GM19438 (cell line): ENCODE measurements around the gene OR5B21.

Experiments used
- ATAC-seq: cut with Tn5 transposase; IDR thresholded peaks from one replicate; pipeline ENCODE4 v1.9.1; 2021; ENCODE audit warnings: low read depth; ENCODE audit not compliant: unreplicated experiment

Gene OR5B21

DNA sequence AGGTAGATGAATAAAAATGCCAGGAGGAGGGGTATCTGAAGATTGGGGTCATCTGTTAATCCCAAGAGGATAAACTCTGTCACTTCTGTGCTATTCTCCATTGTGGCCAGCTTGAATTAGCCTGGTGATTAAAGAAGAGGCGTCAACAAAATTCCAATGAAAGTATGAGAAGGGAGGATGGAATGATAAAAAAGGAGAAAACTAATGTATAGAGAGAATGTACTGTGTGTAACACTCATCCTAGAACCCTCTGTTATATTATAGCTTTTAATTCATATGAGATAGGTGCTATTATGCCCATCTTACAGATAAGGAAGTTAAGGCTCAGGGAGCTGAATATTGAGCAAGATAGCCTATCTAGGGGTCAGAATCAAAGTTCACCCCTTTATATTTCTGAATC, at the start of gene OR5B21:
Gene OR5B21 (minus strand): TSS at position 101 of the 400 bp plus-strand sequence. CDS start 0 bp downstream, at position 101.
- no peak for ATAC-seq

DNA sequence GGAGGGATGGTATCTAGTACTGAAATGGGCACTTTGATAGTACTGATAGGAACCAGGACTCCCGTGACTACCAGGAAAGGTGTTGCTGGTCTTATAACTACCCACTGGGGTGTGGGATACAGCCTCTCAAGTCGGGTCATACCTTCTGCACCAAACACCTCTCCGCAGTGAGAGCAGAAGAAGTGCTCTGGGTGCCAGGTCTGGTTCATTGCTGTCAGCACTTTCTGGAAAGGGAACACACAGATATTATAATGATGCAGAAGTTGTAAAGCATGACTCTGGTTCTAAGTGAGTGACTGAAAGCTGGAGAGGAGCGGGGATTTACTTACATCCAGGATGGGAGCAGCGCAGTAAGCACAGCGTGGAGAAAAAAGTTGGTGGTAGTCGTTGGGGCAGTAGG, 41.7 kb upstream of the OR5B21 start:
- no peak for ATAC-seq

DNA sequence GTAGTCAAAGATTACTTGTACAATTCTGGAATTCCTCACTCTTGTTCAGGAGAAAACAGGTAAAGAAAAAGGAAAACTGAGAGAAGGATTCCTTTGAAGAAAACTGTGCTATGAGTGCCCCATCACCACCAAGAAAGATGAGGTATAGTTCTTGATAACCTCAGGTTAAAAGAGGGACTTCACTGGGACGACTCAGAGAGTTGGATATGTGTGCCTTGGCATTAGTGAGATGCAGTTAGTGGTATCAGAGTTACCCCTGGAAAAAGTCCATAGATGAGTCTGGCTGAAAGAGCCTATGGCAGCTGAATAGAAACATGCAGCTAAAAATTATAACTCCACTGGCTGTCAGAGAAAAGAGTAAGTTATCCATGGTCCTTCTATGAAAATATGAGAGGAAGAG, 38.9 kb upstream of the OR5B21 start:
- ATAC-seq: no peak

DNA sequence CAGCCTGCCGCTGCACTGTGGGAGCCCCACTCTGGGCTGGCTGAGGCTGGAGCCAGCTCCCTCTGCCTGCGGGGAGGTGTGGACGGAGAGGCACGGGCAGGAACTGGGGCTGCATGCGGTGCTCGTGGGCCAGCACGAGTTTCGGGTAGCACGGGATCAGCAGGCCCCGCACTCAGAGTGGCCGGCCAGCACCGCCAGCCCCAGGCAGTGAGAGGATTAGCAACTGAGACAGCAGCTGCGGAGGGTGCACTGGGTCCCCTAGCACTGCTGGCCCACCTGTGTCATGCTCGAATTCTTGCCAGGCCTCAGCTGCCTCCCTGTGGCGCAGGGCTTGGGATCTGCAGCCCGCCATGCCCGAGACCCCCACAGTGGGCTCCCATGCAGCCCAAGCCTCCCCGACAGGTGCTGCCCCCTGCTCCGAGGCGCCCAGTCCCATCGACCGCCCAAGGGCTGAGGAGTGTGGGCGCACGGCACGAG, 24.0 kb upstream of the OR5B21 start:
- no peak for ATAC-seq

DNA sequence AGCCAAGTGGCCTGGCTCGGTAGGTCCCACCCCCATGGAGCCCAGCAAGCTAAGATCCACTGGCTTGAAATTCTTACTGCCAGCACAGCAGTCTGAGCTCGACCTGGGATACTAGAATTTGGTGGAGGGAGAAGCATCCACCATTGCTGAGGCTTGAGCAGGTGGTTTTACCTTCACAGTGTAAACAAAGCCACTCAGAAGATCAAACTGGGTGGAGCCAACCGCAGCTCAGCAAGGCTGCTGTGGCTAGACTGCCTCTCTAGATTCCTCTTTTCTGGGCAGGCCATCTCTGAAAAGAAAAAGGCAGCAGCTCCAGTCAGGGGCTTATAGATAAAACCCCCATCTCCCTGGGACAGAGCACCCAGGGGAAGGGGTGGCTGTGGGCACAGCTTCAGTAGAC, 22.3 kb upstream of the OR5B21 start:
- no peak for ATAC-seq

DNA sequence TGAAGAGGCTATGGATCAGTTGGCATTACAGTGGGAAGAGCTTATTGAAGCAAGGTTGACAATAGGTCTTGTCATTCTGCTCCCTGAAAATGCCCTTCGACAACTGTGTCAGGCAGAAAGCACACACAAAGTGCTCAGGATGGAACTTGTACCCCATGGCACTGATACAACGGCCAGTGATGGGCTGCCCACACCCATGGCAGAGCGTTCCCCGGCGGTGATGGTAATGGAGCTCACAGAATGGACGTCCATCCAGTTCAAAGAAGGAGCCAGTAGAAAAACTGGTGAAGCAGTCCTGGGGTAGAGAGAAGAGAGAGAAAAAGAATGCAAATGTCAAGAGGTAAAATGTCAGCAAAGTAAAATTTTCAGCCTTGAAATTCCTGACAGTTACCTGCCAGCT, 19.5 kb upstream of the OR5B21 start:
- no peak for ATAC-seq

DNA sequence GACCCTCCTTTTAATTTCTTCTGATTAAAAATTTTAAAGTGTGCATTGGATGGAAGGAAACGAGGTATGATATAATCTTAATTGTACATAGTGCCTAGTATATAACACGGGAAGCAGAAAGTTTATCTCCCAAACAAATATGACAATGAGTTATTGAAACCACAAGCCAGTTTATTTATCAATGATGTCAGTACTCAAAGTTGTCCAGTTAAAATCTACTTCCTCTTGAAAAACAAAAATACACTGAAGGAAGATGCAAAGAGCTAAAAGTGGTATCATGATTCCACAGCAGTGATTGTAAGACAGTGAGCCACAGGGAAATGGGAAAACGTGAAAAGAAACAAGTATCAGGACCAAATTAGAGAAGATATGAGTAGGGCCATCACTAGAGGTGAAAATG, 18.8 kb upstream of the OR5B21 start:
- no peak for ATAC-seq

DNA sequence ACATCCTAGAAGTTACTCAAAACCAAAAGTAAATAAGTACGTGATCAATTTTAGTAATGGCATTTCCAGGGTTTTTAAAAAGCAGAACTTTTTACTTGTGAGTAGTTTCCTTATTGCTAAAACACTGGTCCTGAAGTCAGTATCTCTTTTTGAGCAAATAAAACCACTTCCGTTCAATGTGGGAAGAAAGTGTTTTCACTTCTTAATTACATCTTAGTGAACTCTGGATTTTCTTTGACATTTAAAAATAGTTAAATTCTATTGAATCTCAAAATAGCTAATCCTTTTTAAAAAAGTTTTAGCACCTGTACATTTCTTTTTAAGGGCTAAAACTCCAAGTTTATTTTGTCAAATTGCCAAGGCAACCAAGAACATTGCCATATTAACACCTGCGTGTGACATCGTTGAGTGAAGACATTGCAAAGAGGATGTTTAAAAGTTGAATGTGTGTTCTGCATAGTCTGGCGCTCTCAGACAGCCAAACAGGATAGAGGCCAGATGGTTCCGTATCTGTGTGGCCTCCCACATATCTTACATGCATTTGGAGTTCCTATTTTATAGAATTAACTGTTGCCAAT, 17.2 kb upstream of the OR5B21 start:
- ATAC-seq: peak; percentile 88

DNA sequence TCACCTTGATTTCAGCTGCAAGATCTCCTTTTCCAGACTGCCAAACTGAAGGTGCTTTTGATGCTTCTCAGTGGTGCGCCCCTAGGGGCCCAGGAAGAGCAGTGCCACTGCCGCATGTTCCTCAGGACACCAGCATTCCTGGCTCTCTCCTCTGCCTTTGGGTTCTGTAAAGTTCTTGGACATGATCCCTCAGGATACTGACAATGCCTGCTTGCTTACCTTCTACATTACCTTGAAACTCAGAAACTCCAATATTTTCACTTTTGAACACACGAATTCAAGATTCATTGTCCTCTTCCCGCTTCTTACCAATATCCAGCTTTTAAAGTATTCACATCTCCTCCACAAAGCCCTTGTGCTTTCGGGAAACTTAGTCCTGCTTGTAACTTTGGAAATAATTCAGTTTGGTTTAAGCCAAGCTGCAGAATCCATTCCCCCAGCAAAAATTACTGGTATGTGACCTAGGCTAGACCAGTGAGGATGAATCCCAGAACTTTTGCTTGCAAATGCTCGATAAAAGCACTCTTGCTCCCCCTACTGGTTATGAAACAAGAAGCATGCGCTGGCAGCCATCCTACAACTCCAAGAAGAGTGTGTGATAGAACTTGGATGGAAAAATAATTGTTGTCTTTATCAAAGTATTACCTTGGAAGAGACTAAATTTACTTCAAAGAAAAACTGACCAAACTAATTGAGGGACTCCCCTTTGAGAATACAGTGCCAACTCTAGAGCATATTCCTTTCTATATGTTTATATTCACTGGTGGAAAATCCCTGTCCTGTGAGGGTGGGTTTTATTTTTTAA, 16.5 kb upstream of the OR5B21 start:
- ATAC-seq: peak; percentile 64

DNA sequence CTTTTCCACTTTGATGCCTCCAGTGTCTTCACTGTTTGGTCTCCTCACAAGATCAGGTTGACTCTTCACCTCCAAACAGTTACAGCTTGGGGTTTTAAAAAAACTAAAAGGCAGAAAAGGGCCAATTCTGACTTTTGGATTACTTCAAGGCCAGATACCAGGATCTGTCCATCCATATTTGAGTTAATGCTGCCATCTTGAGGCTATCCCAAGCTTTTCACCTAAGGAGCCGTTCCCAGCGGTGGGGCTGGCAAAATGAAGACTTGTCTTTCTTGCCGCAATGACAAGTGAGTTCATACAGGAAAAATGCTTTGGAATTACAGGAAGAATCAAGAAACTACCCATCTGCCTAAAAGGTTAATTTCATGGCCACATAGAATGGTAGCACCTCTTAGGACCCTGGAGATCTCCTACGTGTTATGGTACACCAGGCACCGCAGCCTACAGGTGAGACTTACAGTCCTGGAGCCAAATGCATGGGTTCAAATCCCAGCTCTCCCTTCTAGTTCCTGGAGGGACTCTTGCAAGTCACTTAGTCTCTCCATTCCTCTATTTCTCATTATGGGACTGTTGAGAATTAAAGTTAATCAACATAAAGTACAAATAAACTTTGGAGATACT, 6.0 kb upstream of the OR5B21 start:
- peak; percentile 68 for ATAC-seq

DNA sequence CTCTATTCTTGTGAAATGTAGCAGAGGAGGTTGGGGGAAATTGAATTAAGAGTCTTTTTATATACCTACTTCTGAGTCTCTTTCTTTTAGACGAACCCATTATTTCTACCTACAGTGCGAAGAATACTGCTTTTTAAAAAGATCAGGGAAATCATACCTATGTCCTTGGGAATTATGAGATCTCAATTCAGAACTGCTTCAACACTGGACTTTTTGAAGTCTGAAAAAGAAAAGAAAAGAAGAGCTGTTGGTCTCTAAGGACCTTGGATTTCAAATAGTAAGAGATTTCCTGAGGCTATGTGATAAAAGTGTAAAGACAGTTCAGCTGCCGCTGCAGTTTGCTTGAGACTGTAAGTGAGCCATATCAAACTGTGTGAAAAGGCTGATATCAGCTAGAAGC, 3.7 kb upstream of the OR5B21 start:
- ATAC-seq: no peak

DNA sequence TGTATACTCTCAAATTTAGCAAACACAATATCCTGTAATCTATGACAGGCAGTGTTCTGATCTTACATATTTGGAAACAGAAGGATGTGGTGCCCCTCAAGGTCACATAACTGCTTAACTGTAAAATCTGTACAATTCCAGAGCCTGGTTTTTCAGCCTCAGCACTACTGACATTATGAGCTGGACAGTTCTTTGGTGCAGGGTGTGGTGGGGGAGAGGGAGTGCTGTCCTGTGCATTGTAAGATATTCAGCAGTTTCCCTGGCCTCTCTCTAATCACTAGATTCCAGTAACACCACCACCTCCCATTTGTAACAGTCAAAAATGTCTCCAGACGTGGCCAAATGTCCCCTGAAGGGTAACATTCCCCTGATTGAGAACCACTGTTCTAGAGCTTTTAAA, 1.8 kb upstream of the OR5B21 start:
- no peak for ATAC-seq

DNA sequence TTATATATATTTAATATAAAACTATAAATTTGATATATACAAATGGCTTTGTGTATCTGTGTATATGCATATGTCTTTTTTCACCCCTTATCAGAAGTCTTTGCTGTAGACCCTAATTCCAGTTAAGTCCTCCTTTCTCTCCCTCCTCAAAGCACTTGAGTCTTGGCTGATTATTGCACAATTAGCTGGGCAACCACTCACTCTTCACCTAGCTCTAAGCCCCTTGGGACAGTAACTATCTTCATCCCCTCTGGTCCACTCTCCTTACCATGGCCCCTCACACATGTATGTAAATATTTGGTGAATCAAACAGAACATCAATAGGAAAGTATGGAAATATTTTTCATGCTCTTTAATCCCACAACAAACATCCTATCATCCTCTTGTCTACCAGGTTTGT, 909 bp upstream of the OR5B21 start:
- ATAC-seq: no peak

DNA sequence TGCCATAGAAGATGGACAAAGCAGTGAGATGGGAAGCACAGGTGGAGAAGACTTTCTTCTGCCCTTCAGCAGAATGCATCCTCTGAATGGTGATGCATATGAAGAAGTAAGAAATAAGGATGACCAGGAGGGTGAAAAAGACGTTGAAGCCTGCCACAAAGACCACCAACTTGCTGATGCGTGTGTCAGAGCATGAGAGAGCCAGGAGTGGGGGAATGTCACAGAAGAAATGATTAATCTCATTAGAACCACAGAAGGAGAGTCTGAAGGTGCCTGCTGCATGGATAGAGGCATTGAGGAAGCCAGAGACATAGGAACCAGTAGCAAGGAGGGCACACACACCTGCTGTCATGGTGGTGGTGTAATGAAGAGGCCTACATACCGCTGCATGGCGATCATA, 550 bp downstream of the OR5B21 start:
- ATAC-seq: no peak

DNA sequence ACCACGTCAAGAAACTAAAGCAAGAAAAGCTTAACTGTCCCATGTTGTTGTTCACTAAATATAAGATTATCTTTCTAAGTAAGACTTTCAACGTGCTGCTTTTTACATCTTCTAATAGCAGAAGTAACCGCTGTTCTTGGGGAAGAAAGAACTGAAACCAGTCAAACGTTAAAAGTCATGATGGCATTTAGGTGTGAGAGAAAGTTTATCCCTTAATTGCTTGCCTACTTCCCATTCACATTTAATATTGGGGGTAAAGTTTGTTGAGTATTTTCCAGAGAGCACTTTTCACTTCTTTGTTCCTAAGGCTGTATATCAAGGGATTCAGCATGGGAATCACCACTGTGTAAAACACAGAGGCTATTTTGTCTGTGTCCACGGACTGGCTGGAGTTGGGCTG, 970 bp downstream of the OR5B21 start:
- no peak for ATAC-seq

DNA sequence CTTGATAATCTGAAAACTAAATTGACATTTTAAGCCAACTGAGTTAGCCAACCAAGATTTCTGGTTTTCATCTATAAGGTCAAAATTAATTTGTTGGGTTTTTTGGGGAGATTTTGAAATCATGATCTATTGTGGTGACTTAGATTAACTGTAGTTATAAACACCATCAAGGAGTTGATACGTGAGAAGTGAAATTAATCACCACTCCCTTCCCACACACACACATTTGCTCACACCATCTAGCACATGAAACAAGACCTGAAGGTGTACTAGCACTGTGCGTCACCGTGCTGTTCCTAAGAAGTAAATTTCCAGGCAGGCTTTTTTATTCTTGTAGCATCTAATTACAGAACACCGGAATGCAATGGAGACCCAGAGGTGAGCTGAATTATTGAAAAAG, 2.1 kb downstream of the OR5B21 start:
- ATAC-seq: no peak

DNA sequence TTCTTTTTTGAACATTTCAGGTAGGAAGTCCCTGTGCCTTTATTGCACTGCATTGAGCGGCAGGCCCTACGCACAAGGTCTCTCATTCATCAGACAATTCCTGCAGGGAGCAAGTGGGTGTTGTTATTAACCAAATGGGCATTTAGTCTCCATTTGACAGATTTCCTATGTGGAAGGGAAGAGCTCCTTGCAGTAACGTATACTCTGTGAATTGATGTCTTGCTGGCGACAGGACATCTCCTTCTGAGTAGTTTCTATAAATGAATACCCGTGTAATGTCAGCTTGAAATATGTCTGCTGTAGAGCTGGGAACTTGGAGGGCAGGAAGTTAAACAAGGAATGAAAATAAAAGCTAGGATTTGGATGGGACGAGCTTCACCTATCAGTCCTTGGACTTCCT, 3.7 kb downstream of the OR5B21 start:
- no peak for ATAC-seq

DNA sequence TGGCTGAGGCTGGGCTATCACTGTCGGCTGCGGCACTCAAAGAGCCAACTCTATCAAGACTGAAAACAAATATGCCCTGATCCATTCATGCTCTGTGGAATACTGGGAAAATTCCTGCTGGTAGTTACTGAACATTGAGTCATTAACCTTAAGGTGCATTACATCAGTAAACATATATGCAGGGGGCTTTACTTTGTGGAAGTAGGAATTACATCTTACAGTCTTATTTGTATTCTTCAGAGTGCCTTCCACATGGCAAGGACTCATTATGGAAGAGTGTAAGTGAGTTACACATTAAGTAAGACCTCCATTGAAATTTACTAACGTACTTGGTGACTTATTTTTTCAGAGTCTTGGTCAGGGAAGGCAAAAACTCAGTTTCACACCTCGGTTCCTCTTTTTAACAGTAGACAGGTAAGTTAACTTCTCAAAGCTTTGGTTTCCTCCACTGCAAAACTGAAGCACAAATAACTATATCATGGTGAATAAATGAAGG, 4.5 kb downstream of the OR5B21 start:
- peak; percentile 96 for ATAC-seq

DNA sequence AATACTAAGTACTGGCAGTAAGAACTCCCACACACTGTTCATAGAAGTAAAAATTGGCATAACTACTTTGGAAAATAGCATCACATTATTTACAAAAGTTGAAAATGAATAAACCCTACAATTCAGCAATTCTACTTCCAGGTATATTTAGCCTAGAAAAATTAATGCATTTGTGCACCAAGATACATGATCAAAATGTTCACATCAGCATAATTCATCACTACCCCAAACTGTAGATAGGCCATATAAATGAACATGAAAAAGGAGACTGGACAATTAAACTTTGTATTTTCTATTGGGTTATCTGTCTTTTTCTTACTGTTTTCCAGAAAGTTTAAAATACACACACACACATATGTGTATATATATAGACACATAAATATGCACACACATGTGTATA, 5.9 kb downstream of the OR5B21 start:
- no peak for ATAC-seq

DNA sequence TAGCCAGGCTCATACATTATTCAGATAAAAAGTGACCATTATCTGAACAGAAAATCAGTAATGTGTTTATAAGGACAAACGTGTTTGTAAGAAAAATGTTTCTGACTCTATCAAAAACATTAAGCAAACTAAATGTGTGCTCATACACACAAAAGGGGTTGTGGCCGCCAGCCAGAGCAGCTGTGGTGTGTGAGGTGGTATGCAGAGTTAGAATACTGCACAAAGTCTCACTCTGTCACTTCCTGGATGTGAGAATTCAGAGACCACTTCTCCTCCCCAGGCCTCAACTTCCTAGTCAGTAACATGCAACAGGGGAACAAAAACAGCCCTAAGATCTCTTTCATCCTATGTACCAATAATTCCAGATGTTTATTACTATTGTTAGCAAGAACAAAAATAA, 9.4 kb downstream of the OR5B21 start:
- no peak for ATAC-seq

DNA sequence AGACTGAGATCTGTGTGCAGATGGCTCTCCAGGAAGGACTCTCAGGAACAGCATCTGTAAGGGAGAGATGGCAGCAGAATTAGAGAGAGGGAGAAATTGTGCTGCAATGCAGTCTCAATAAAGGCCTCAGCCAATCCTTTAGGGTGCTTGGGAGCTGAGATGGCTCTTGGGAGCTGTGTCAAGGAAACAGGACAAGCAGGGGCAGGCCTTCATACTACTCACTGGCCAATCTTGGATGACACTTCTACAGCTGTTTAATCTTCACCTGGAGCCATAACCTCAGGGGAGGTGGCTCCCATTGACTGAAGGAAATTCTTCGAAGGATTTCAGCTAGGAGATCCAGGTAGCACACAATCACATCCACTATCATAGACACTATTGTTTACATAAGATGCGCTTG, 10.0 kb downstream of the OR5B21 start:
- no peak for ATAC-seq

DNA sequence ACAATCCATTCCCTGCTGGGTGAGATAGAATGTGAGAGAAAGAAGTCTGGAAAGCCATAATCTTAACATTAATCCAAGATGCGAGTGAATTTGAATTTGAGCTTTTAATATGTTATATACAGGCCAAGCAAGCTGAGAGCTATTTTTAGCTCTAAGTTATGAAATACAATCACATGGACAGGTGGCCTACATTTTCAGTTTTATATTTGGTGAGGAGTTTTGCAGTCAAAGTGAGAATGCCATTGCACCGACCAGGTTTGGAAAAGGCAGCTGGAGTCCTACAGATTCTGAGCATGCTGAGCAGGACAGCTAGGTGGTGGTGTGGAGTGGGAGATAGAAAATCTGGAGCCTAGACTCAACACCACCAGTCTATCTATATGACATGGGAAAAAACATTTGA, 12.0 kb downstream of the OR5B21 start:
- no peak for ATAC-seq
